Stimulated activated naive B cell treated with anti-CD40 and anti-IgM and Interleukin-4, amounts not matched to agents 10 μg/mL and 1 μg/mL and 100 μg/mL, for 72 hours (primary cell): ENCODE measurements around the gene ITIH5.
"Not testable (repeated sequence)": the region's sequence is repeated elsewhere in the genome, so short reads cannot be mapped to it uniquely, and the experiment has no call there.

Experiments used
- ATAC-seq, 2 donors: fragments of 150-1000 bp; cut with Tn5 transposase; replicated peaks; 2 replicates each; pipeline ENCODE4 v1.10.0; 2021; ENCODE audit warnings: moderate library complexity in 1 of 2
- DNase-seq: peaks from one replicate; pipeline ENCODE4 v3.0.0; 2021
- H3K27ac Mint-ChIP-seq: one replicate; pipeline ENCODE4 v1.8.0; 2022; ENCODE audit warnings: mild to moderate bottlenecking, mixed read lengths
- H3K27me3 Mint-ChIP-seq, 2 donors: one replicate each; pipeline ENCODE4 v1.8.0; 2022; ENCODE audit warnings: mixed read lengths in 2 of 2
- H3K36me3 Mint-ChIP-seq, 2 donors: one replicate each; pipeline ENCODE4 v1.8.0; 2022; ENCODE audit warnings: mixed read lengths in 2 of 2, mild to moderate bottlenecking in 1 of 2
- H3K4me1 Mint-ChIP-seq, 2 donors: one replicate each; pipeline ENCODE4 v1.8.0; 2022; ENCODE audit warnings: mixed read lengths in 2 of 2, mild to moderate bottlenecking in 1 of 2
- H3K4me3 Mint-ChIP-seq, 2 donors: one replicate each; pipeline ENCODE4 v1.8.0; 2022; ENCODE audit warnings: mild to moderate bottlenecking in 2 of 2, mixed read lengths in 2 of 2, moderate library complexity in 1 of 2
- H3K9me3 Mint-ChIP-seq, 2 donors: one replicate each; pipeline ENCODE4 v1.8.0; 2022; ENCODE audit warnings: mixed read lengths in 2 of 2, mild to moderate bottlenecking in 1 of 2

The ITIH5 gene

DNA sequence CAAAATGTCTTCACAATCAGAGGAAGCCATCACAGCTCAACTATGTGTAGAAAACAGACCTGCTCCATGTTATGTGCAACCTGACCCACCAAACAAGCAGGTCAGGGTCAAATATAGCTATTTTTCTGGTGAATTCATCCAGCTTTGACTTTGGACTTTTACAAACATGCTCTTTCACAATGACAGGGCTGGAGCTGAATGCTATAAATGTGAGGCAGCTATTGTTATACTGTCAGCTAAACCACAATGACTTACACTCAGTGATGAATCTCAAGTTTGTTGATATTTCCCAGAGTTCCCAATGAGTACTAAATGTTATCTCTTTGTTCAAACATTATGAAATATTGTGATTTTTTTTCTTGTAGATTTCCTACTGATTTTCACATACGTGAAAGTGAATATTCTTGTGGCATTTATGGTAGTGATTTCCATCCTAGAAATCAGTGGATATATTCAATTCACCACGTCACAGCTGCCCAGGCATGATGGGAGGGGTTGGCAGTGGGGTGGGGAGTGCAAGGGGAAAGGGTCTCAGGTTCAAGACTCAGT, 33.9 kb upstream of the ITIH5 start:
- no peaks in the 10 kb centered on the region for H3K9me3 Mint-ChIP-seq
- H3K4me1 Mint-ChIP-seq = no peaks in the 10 kb centered on the region
- no peak overlapping the region for H3K27ac Mint-ChIP-seq

GRCh38 chr10:7697426-7697825, 30.7 kb upstream of the ITIH5 start:
- H3K36me3 Mint-ChIP-seq = peaks cover 3 to 5% of the 10 kb centered on the region in 2 donors
- H3K27ac Mint-ChIP-seq = no peak overlapping the region
- H3K27me3 Mint-ChIP-seq = peaks cover 26 to 29% of the 10 kb centered on the region in 2 donors
- no peaks in the 10 kb centered on the region for H3K4me1 Mint-ChIP-seq
- ATAC-seq (no peak), DNase-seq (no peak)
- H3K4me3 Mint-ChIP-seq = no peak overlapping the region
- peaks cover 5 to 7% of the 10 kb centered on the region in 2 donors for H3K9me3 Mint-ChIP-seq

More for the DNA sequence above, 33.9 kb upstream of the ITIH5 start:
- no peak for DNase-seq
- Mint-ChIP-seq H3K4me3 (no peak overlapping the region), H3K36me3 (no peaks in the 10 kb centered on the region), H3K27me3 (peaks cover 38 to 41% of the 10 kb centered on the region in 2 donors)
- no peak for ATAC-seq

DNA sequence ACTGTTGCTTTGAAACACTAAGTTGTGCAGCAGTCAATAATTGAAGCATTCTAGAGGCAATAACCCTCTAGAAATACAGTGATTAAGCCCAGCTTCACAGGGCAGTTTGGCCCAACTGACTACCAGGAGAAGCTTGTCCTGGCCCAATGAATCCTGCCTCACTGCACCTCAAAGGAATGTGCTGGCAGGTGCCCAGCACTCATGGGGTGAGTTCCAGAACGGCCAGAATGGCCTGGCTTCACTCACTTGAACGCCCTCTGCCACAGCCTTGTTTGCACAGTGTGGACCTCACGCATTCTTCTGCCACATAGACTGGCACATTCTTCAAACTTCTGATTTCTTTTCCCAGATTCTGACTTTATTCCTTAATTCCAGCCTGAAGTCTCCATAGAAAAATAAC, 29.8 kb upstream of the ITIH5 start:
- Mint-ChIP-seq H3K4me1 (no peaks in the 10 kb centered on the region), H3K27ac (no peak overlapping the region), H3K27me3 (peaks cover 19 to 26% of the 10 kb centered on the region in 2 donors), H3K9me3 (peaks cover 7 to 11% of the 10 kb centered on the region in 2 donors), H3K36me3 (peaks cover 3 to 5% of the 10 kb centered on the region in 2 donors), H3K4me3 (no peak overlapping the region)
- DNase-seq = no peak
- no peak for ATAC-seq

DNA sequence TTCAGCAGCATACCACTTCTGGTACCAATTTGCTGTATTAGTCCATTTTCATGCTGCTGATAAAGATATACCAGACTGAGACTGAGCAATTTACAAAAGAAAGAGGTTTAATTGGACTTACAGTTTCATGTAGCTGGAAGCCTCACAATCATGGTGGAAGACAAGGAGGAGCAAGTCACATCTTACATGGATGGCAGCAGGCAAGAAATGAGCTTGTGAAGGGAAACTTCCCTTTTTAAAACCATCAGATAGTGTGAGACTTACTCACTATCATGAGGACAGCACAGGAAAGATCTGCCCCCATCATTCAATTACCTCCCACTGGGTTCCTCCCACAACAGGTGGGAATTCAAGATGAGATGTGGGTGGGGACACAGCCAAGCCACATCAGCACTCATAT, 26.4 kb upstream of the ITIH5 start:
- ATAC-seq, DNase-seq, H3K4me1 Mint-ChIP-seq, H3K4me3 Mint-ChIP-seq, H3K27ac Mint-ChIP-seq, H3K36me3 Mint-ChIP-seq, H3K27me3 Mint-ChIP-seq: not testable (repeated sequence)
- H3K9me3 Mint-ChIP-seq = peaks cover 12 to 23% of the 10 kb centered on the region in 2 donors

GRCh38 chr10:7692368-7692767, 25.6 kb upstream of the ITIH5 start:
- peaks cover 12 to 23% of the 10 kb centered on the region in 2 donors for H3K9me3 Mint-ChIP-seq
- not testable (repeated sequence) for H3K4me1 Mint-ChIP-seq, DNase-seq, H3K27ac Mint-ChIP-seq, ATAC-seq, H3K36me3 Mint-ChIP-seq, H3K27me3 Mint-ChIP-seq, H3K4me3 Mint-ChIP-seq

- H3K4me1 Mint-ChIP-seq, H3K4me3 Mint-ChIP-seq, ATAC-seq, H3K27ac Mint-ChIP-seq, DNase-seq, H3K36me3 Mint-ChIP-seq: not testable (repeated sequence)
- peaks cover 5 to 11% of the 10 kb centered on the region in 2 donors for H3K27me3 Mint-ChIP-seq
- H3K9me3 Mint-ChIP-seq = peaks cover 12 to 23% of the 10 kb centered on the region in 2 donors
Observed at GRCh38 chr10:7690885-7691597, 24.3 kb upstream of the ITIH5 start.

DNA sequence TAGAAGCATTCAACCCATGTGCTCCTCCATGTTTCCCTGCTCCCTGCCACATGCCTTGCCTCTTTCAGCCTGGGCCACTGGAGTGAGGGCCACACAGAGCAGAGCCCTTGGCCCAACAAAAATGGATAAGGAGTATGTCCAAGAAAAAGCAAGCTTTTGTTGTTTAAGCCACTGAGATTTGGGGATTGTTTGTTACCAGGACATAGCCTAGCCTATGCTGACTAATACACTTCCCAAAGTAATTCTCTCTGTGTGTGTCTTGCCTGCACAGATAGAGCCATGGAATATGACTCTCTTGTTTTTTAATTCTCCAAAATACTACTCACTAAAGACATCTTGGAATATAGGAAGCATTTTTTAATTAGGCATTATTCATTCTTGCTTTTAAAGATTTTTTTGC, 22.8 kb upstream of the ITIH5 start:
- Mint-ChIP-seq H3K36me3 (peaks cover 5% of the 10 kb centered on the region in 2 donors), H3K27me3 (peaks cover 8 to 16% of the 10 kb centered on the region in 2 donors), H3K27ac (no peak overlapping the region), H3K4me1 (peaks cover 2 to 4% of the 10 kb centered on the region in 2 donors), H3K9me3 (peaks cover 12 to 23% of the 10 kb centered on the region in 2 donors), H3K4me3 (no peak overlapping the region)
- DNase-seq (no peak), ATAC-seq (no peak)

- ATAC-seq (peak; percentile 96 to 97), DNase-seq (peak; percentile 71)
- Mint-ChIP-seq H3K4me3 (no peak overlapping the region), H3K4me1 (peaks cover 2 to 4% of the 10 kb centered on the region in 2 donors), H3K36me3 (peaks cover 0 to 4% of the 10 kb centered on the region in 2 donors), H3K27me3 (peaks cover 20 to 26% of the 10 kb centered on the region in 2 donors), H3K27ac (peak overlapping the region; percentile 44), H3K9me3 (peaks cover 10 to 29% of the 10 kb centered on the region in 2 donors)
Observed at GRCh38 chr10:7687228-7687907, 20.6 kb upstream of the ITIH5 start.

- no peak for DNase-seq
- Mint-ChIP-seq H3K27me3 (peaks cover 26 to 34% of the 10 kb centered on the region in 2 donors), H3K36me3 (peaks cover 0 to 8% of the 10 kb centered on the region in 2 donors), H3K9me3 (peaks cover 9 to 31% of the 10 kb centered on the region in 2 donors), H3K27ac (no peak overlapping the region), H3K4me1 (peaks cover 2 to 4% of the 10 kb centered on the region in 2 donors), H3K4me3 (no peak overlapping the region)
- no peak for ATAC-seq
Observed at GRCh38 chr10:7686351-7687171, 19.8 kb upstream of the ITIH5 start.

DNA sequence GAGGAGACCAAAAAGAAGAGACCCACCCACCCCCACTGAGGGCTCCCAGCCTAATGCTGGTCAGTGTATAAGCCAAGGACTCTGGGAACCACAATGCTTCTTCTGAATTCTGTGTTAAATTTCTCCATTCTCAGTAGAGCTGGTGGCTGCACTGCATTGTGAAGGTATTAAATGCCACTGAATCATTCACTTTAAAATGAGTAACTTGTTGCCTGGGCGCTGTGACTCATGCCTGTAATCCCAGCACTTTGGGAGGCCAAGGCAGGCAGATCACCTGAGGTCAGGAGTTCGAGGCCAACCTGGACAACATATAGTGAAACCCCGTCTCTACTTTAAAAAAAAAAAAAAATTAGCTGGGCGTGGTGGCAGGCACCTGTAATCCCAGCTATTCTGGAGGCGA, 13.3 kb upstream of the ITIH5 start:
- peaks cover 47 to 51% of the 10 kb centered on the region in 2 donors for H3K27me3 Mint-ChIP-seq
- not testable (repeated sequence) for DNase-seq, H3K4me3 Mint-ChIP-seq, H3K4me1 Mint-ChIP-seq, ATAC-seq, H3K27ac Mint-ChIP-seq, H3K36me3 Mint-ChIP-seq
- peaks cover 3 to 22% of the 10 kb centered on the region in 2 donors for H3K9me3 Mint-ChIP-seq

DNA sequence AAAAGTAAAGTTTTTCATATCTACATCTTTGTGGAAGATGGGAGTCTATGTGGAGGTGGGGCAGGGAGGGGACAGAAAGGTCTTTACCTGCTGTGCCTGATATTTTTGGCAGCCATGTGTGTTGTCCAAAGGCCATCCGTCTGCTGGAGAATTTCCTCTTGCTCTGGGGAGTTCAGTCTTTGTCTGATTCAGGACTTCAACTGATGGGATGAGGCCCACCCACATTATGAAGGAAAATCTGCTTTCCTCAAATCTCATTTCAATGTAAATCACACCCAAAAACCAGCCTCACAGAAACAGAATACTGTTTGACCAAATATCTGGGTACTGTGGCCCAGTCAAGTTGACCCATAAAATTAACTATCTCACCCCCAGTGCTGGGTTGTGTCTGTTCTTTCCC, 12.5 kb upstream of the ITIH5 start:
- H3K9me3 Mint-ChIP-seq = peaks cover 3 to 19% of the 10 kb centered on the region in 2 donors
- H3K27me3 Mint-ChIP-seq = peaks cover 53 to 54% of the 10 kb centered on the region in 2 donors
- ATAC-seq (no peak), DNase-seq (no peak)
- peaks cover 0 to 9% of the 10 kb centered on the region in 2 donors for H3K36me3 Mint-ChIP-seq
- no peaks in the 10 kb centered on the region for H3K4me1 Mint-ChIP-seq
- no peak overlapping the region for H3K27ac Mint-ChIP-seq
- H3K4me3 Mint-ChIP-seq = no peak overlapping the region

GRCh38 chr10:7672341-7673134, 5.8 kb upstream of the ITIH5 start:
- Mint-ChIP-seq H3K9me3 (no peaks in the 10 kb centered on the region), H3K36me3 (no peaks in the 10 kb centered on the region), H3K27ac (no peak overlapping the region), H3K4me3 (no peak overlapping the region), H3K4me1 (peaks cover 5 to 6% of the 10 kb centered on the region in 2 donors), H3K27me3 (peaks cover 58 to 77% of the 10 kb centered on the region in 2 donors)
- ATAC-seq (no peak), DNase-seq (no peak)

DNA sequence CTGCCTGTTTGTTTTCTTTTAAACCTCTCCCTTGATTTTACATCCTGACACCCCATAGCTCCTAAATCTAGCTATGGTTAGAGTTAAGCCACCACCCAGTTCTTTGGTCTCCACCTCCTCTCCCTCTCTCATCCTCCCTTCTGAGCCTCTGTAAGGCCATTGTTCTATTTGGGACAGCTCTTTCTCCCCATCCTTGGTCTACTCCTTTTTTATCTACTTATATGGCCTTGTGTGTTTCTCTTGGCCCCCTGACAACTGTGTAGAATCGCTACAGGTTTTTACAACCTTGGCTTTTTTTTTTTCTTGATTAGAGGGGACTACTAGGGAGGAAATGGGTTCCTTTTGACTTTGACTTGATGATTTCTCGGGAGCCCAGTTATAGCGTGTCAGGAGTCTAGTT, 3.4 kb upstream of the ITIH5 start:
- Mint-ChIP-seq H3K36me3 (no peaks in the 10 kb centered on the region), H3K27ac (no peak overlapping the region), H3K4me1 (peaks cover 8 to 15% of the 10 kb centered on the region in 2 donors), H3K9me3 (no peaks in the 10 kb centered on the region), H3K27me3 (peaks cover 58 to 76% of the 10 kb centered on the region in 2 donors), H3K4me3 (no peak overlapping the region)
- no peak for ATAC-seq
- no peak for DNase-seq
